ENCODE results near the gene NAPG. TPM values are rescaled to one million over a fixed set of nuclear protein-coding genes. Genes with fewer than 3 reads are reported as not detected.

Gene NAPG
- total RNA-seq, 2 donors from 2014 or later, result 29.4 to 43.0 TPM

Other genes with a start within 250 kb of the NAPG start
- gene APCDD1, start 71.4 kb upstream of the NAPG start, total RNA-seq, result 10 to 100 TPM; 13.9 to 38.5 TPM